ENCODE data around the gene BANK1.

DNA sequence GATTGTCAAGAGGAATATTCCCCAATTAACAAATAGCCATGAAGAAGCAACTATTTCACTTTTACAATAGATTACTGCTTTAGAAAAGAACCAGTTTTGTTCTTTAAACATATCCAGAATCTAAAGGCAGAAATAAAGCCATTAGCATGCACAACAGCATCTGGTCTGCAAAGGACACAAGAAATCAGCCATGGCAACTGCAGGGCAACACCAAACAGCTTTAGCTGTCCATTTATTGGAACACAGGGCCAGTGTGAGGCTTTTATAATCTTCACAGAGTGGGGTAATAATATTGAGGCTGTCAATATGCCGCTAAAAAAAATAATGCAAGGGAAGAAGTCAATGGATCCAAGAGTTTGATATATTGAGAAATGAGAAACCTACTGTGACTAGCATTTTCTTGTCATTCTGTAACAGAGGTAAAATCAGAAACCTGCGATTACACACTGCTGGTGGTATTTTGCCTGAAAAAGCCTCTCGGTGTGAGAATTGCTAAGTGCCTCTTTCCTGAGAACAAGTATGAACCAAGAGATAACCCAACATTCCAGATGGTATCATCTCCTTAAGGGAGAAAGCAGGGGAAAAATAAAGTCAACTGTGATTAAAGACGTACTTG, 2.7 kb upstream of the BANK1 start:
- TF ChIP-seq EZH2 (IDR thresholded peaks at IDR 0.05; ENCODE audit: low read depth), result no peak
- TF ChIP-seq, protein P1, sequence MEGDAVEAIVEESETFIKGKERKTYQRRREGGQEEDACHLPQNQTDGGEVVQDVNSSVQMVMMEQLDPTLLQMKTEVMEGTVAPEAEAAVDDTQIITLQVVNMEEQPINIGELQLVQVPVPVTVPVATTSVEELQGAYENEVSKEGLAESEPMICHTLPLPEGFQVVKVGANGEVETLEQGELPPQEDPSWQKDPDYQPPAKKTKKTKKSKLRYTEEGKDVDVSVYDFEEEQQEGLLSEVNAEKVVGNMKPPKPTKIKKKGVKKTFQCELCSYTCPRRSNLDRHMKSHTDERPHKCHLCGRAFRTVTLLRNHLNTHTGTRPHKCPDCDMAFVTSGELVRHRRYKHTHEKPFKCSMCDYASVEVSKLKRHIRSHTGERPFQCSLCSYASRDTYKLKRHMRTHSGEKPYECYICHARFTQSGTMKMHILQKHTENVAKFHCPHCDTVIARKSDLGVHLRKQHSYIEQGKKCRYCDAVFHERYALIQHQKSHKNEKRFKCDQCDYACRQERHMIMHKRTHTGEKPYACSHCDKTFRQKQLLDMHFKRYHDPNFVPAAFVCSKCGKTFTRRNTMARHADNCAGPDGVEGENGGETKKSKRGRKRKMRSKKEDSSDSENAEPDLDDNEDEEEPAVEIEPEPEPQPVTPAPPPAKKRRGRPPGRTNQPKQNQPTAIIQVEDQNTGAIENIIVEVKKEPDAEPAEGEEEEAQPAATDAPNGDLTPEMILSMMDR (conservative IDR thresholded peaks at IDR 0.05), result no peak

Data from PC-9 (cell line).